Type B pancreatic cell (in vitro differentiated cells): Measurements from ENCODE around the gene FGD3. TPM values are rescaled to one million over a fixed set of nuclear protein-coding genes. Genes with fewer than 3 reads are reported as not detected.
A peak's percentile ranks its signal among the peaks of the same experiment; 100 is the strongest.

Source experiments
- DNase-seq: peaks from one replicate; pipeline ENCODE4 v3.0.0; 2021; ENCODE audit warnings: mixed read lengths; ENCODE audit not compliant: unreplicated experiment; ENCODE audit errors: extremely low spot score
- H3K27ac Mint-ChIP-seq: 2 replicates; pipeline ENCODE4 v1.8.0; 2021; ENCODE audit warnings: mild to moderate bottlenecking, mixed read lengths
- H3K27me3 Mint-ChIP-seq: 2 replicates; pipeline ENCODE4 v1.8.0; 2021; ENCODE audit warnings: mixed read lengths
- H3K36me3 Mint-ChIP-seq: 2 replicates; pipeline ENCODE4 v1.8.0; 2021; ENCODE audit warnings: mixed read lengths
- H3K4me1 Mint-ChIP-seq: one replicate; pipeline ENCODE4 v1.8.0; 2021; ENCODE audit warnings: mixed read lengths; ENCODE audit not compliant: unreplicated experiment
- H3K4me3 Mint-ChIP-seq: 2 replicates; pipeline ENCODE4 v1.8.0; 2021; ENCODE audit warnings: mild to moderate bottlenecking, mixed read lengths
- H3K9me3 Mint-ChIP-seq: 2 replicates; pipeline ENCODE4 v1.8.0; 2021; ENCODE audit warnings: mixed read lengths
- total RNA-seq: library from RNA; stranded (reverse); gene quantifications from 2 replicates; pipeline ENCODE4 v1.2.1, GENCODE V29; 2021; ENCODE audit warnings: low replicate concordance
- TF ChIP-seq, protein P1 (sequence below): fragments of 200-600 bp; sonication (generic); conservative IDR thresholded peaks from 2 replicates; pipeline ENCODE4 v1.5.0; 2021; ENCODE audit warnings: antibody characterized with exemption, mild to moderate bottlenecking

Gene FGD3
- total RNA-seq, 1 donor from 2014 or later: 5.5 TPM

DNA sequence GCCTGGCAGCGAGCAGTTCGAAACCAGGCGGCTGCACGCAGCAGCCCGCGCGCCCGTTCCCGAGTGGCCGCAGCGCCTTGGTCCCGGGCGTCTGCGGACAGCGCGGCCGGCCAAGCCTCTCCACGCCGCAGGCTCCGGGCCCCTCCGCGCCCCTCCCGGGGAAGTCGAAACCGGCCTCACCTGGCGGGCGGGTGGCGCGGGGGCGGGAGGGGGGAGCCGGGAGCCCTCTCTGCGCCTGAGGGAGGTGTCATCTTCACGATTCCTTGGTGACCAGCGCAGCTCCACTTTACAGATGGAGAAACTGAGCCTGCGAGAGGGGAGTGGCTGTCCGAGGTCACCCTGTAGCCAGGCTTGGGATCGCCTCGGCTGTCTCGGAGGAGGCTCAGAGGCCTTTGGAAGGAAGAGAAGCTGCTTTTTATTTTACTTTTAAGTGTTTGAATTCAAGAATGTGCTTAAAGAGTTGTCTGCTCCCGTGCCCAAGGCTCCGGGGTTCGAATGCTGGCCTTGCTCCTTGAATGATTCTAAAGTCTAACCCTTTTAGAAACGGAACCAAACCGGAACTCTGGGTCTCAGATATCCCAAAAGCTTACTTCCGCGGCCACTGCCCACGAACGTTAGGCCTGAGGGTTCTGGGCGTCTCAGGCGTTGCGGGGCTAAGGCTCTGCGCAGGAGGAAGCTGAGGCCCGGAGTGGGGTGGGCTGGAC is 111.8 kb downstream of the FGD3 start:
- DNase-seq: no peak
- Mint-ChIP-seq H3K27me3 (peaks cover 3% of the 10 kb centered on the region), H3K4me1 (peaks cover 10% of the 10 kb centered on the region), H3K9me3 (no peaks in the 10 kb centered on the region), H3K36me3 (no peaks in the 10 kb centered on the region), H3K4me3 (peak overlapping the region; percentile 69), H3K27ac (no peak overlapping the region)
- TF ChIP-seq, protein P1, sequence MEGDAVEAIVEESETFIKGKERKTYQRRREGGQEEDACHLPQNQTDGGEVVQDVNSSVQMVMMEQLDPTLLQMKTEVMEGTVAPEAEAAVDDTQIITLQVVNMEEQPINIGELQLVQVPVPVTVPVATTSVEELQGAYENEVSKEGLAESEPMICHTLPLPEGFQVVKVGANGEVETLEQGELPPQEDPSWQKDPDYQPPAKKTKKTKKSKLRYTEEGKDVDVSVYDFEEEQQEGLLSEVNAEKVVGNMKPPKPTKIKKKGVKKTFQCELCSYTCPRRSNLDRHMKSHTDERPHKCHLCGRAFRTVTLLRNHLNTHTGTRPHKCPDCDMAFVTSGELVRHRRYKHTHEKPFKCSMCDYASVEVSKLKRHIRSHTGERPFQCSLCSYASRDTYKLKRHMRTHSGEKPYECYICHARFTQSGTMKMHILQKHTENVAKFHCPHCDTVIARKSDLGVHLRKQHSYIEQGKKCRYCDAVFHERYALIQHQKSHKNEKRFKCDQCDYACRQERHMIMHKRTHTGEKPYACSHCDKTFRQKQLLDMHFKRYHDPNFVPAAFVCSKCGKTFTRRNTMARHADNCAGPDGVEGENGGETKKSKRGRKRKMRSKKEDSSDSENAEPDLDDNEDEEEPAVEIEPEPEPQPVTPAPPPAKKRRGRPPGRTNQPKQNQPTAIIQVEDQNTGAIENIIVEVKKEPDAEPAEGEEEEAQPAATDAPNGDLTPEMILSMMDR: no peak

DNA sequence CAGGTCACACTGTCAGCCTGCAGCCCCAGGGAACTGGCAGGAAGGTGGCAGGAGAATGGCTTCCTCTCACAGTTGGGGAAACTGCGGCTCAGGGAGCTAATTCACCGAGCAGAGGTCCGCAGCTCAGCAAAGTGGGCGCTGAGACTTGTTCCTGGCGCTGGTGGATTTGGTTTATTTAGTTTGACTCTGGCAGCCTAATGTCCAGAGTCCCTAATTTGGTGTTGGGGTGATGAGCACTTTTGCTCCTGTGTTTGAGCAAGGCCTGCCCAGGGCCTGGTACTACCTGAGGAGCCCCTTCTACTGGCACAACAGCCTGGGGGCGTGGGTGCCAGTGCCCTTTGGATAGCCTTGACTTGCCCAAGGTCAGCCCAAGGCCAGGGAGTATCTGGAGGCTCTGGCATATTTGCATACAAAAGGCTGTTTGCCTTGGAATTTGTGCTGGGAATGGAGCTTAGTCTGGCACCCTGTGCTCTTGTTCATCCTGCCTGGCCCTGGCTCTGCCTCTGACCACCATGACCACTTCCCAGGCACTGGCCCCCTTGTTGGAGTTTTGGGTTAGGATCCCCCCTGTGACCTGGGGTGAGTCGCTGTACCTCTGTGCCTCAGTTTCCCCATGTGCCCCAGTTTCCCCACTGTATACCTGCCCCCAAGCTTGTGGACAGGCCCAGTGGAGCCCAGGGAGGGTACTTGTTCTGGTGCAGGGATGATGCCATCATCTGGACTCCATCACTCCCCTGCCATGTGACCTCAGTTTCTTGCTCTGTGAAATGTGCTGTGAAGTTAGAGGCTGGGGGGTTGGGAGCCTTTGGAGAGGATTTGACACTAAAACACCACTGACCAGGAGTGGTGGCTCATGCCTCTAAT is 112.6 kb downstream of the FGD3 start:
- DNase-seq: no peak
- no peaks in the 10 kb centered on the region for H3K9me3 Mint-ChIP-seq
- H3K4me1 Mint-ChIP-seq: peaks cover 10% of the 10 kb centered on the region
- no peak overlapping the region for H3K4me3 Mint-ChIP-seq
- no peaks in the 10 kb centered on the region for H3K36me3 Mint-ChIP-seq
- peaks cover 3% of the 10 kb centered on the region for H3K27me3 Mint-ChIP-seq
- H3K27ac Mint-ChIP-seq: no peak overlapping the region
- TF ChIP-seq, protein P1: no peak

DNA sequence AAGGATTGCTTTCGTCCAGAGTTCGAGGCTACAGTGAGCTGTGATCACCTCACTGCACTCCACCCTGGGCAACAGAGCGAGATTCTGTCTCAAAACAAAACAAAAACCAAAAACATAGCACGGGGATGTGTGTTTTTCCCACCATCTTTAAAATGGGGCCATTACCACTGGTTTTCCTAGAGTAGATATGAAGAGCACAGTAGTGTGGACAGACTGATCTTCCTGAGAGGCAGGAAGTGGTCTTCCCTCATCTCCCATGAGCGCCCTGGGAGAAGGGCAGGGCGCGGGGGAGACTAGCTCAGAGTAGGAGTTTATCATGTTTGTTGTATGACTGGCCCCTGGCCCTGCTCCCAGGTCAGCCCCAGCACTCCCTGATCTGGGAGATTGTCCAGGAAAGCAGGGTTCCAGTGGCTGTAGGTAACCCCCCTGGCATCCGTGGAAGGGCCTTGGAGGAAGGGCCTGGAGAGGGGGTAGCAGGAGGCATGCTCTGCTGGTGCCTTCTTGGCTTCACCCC is 113.5 kb downstream of the FGD3 start:
- DNase-seq: no peak
- Mint-ChIP-seq H3K9me3 (no peaks in the 10 kb centered on the region), H3K4me1 (peaks cover 10% of the 10 kb centered on the region), H3K36me3 (no peaks in the 10 kb centered on the region), H3K4me3 (no peak overlapping the region), H3K27ac (no peak overlapping the region), H3K27me3 (peaks cover 3% of the 10 kb centered on the region)
- TF ChIP-seq, protein P1: no peak

DNA sequence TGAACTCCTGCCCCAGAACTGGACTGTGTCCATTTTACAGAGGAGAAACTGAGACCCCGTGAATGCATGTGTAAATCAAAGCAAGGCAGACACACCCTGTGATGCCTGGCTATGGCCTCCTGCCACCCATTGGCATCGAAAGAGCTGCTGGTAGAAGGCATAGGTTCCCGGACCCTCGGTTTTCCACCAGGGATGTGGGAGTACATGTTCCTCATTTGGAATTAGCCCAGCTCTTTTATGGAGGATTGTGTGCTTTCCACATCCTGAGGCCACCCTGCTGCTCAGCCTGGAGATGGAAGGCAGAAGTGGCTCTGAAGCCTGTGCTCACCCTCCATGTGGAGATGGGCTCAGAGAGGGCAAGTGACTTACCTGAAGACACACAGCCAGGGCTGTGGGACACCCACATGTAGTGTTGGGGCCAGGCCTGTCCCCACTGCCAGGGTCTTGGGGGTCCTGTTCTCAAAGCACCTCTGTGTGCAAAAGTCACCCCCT is 114.0 kb downstream of the FGD3 start:
- Mint-ChIP-seq H3K9me3 (no peaks in the 10 kb centered on the region), H3K27me3 (peaks cover 3% of the 10 kb centered on the region), H3K4me3 (no peak overlapping the region), H3K4me1 (peaks cover 10% of the 10 kb centered on the region), H3K36me3 (no peaks in the 10 kb centered on the region), H3K27ac (no peak overlapping the region)
- TF ChIP-seq, protein P1: no peak
- no peak for DNase-seq

DNA sequence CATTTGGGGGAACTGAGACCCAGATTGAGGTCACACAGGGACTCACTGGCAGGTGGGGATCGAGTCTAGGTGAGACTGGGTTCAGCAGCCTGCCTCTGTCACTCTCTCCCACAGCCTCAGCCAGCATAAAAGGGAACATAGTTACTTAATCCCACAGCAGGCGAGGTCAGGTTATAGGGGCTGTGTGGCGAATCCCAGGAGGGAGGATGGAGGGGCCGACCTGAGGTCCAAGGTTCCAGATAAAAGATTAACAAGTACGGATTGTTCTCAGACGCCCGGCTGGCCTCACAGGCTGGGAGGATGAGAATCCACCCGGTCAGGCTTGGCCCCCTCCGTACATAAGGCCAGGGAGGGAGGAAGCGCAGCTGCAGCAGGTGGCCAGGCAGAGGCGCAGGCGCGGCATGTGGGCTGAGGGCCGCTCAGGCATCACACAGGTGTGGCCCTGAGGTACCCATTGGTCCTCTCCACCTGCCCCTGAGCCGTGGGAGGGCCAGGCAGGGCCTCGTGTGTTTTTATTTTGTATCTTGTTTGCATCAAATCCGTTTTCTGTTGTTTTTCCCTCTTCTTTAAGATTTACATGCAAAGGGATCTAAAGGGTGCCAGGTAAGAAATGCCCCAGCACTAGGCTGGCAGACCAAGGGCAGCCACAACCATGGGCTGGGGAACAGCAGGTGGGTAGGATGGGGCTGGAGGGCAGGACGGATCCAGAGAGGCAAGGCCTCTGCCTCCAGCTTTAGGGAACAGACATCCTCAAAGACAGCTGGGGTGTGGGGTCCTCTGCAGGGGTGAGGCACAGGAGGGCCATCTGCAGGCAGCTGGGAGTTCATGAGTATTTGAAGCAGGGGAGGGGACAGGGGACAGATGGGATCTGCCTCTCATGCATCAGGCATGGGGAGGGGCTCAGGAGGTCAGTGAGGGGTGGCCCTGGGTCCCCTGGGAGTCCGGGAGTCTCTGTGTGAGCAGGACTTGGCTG is 114.8 kb downstream of the FGD3 start:
- Mint-ChIP-seq H3K27ac (no peak overlapping the region), H3K36me3 (no peaks in the 10 kb centered on the region), H3K9me3 (no peaks in the 10 kb centered on the region), H3K27me3 (peaks cover 3% of the 10 kb centered on the region), H3K4me1 (peaks cover 10% of the 10 kb centered on the region), H3K4me3 (no peak overlapping the region)
- TF ChIP-seq, protein P1: no peak
- no peak for DNase-seq
